IPS-20b (cell line): ENCODE results near the gene PITPNM1.
"Not testable (repeated sequence)": the region's sequence is repeated elsewhere in the genome, so short reads cannot be mapped to it uniquely, and the experiment has no call there.

Experiments
- H3K27ac ChIP-seq: one replicate; pipeline ENCODE4 v1.5.1; 2013; ENCODE audit warnings: low read length
- H3K27me3 ChIP-seq: 2 replicates; pipeline ENCODE4 v1.6.1; 2013; ENCODE audit warnings: mild to moderate bottlenecking, low read length, inconsistent platforms; ENCODE audit not compliant: insufficient read depth
- H3K36me3 ChIP-seq: 2 replicates; pipeline ENCODE4 v1.6.1; 2013; ENCODE audit warnings: low read depth, mild to moderate bottlenecking, inconsistent platforms, low read length, moderate library complexity; ENCODE audit not compliant: insufficient read depth
- H3K4me1 ChIP-seq: 2 replicates; pipeline ENCODE4 v1.6.1; 2013; ENCODE audit warnings: mild to moderate bottlenecking, control low read depth, inconsistent platforms, low read length, moderate library complexity; ENCODE audit not compliant: insufficient read depth
- H3K4me3 ChIP-seq: 2 replicates; pipeline ENCODE4 v1.5.1; 2013; ENCODE audit warnings: mild to moderate bottlenecking, low read length, inconsistent platforms
- H3K9ac ChIP-seq: 2 replicates; pipeline ENCODE4 v1.6.1; 2013; ENCODE audit warnings: low read depth, mild to moderate bottlenecking, inconsistent platforms, low read length, moderate library complexity
- H3K9me3 ChIP-seq: 2 replicates; pipeline ENCODE4 v1.6.1; 2013; ENCODE audit warnings: mild to moderate bottlenecking, low read depth, low read length, inconsistent platforms; ENCODE audit not compliant: insufficient read depth

PITPNM1 gene

DNA sequence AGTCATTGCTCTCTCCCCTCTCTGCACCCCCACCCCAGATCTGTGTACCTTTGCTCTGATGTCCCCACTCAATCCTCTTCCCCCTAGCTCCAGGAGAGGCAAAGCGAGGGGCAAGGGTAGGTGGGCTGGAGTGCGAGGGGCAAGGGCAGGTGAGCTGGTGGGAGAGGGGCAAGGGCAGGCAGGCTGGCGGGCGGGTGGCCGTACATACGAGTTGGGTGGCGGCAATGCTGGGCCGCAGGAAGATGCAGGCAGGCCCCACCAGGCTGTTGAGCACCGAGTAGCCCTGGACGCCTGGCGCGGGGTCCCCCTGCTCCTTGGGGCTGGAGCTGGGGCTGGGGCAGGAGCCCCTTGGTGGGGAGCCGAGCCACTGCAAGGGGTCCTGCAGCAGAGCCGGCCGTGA is 17.2 kb upstream of the PITPNM1 start:
- Histone ChIP-seq H3K27me3 (no peaks in the 10 kb centered on the region), H3K36me3 (no peaks in the 10 kb centered on the region), H3K4me1 (no peaks in the 10 kb centered on the region), H3K27ac (no peak overlapping the region), H3K9me3 (no peaks in the 10 kb centered on the region), H3K4me3 (no peak overlapping the region), H3K9ac (no peak overlapping the region)

DNA sequence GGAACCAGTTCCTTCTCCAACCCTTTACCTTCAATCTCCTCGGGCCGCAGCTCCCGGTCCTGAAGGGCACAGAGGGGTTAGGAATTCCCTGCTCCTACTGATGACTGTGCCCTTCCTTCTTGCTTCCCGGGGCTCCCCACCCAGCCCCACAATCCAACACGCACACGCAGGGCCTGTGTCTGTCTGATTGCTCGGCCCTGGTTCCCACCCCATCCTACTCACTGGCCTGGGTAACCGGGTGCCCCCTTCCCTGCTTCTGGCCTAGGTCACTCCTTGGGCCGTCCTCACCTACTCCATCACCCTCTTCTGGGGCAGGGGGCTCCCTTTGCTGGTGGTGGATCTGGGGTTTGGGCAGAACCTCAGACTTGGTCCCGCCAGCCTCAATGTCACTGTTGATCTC is 16.8 kb upstream of the PITPNM1 start:
- Histone ChIP-seq H3K9ac (no peak overlapping the region), H3K27ac (no peak overlapping the region), H3K9me3 (no peaks in the 10 kb centered on the region), H3K27me3 (no peaks in the 10 kb centered on the region), H3K36me3 (no peaks in the 10 kb centered on the region), H3K4me1 (no peaks in the 10 kb centered on the region), H3K4me3 (no peak overlapping the region)

DNA sequence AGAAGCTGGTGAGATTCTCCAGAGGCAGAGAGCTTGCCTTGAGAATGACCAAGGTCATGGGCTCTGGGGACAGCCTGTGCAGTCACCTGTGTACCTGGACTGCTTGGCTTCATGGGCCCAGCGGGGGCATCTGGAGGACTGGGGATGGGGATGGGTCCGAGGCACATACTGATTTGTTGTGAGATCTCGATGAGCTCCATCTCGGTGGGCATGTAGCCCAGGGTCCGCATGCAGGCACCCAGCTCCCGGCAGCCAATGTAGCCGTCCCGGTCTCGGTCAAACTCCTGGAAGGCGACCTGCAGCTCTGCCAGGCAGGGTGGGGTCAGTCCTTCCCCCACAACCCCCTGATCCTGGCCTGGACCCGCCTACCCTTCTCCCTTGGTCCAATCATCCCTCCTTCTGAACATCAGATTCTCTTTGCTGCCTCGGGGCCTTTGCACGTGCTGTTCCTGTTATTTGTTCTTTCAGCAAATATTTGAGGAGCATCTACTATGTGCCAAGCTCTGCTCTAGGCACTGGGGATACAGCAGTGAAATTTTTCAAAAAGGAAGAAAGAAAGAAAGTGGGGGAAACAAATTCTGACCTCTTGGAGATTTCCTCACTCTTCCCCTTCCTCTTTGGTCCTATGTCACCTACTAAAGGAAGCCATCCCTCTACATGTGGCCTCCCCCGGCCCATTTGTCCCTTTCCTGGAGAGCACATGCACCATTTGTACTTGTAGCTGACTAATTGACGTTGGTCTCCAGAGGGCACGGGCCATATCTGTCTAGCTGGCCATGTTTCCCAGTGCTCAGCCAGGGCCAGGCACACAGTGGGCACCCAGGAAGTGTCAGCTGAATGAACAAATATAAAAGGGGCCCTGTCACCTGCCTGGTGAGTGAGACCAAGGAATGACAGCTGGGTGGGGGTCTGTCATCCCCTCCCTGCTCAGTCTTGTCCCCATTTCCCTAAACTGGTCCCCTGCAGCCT is 16.0 kb upstream of the PITPNM1 start:
- Histone ChIP-seq H3K9me3 (no peaks in the 10 kb centered on the region), H3K36me3 (no peaks in the 10 kb centered on the region), H3K4me1 (no peaks in the 10 kb centered on the region), H3K9ac (no peak overlapping the region), H3K27ac (no peak overlapping the region), H3K27me3 (no peaks in the 10 kb centered on the region), H3K4me3 (no peak overlapping the region)

DNA sequence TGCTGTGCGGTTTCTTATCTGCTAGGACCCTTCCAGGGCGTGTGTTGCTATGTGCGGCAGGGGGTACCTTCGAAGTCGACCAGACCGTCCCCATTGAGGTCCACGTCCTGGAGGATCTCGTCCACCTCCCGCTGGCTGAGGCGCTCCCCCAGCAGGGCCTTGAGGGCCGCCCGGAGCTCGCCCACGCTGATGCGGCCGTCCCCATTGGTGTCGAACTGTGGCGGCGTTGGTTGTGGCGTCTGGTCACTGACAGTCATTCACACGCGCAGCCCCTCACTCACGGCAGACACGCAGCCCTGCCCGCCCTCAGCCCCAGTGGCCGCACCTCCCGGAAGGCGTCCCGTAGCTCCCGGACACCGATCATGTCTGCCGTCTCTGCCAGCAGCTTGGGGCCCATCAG is 14.6 kb upstream of the PITPNM1 start:
- H3K36me3 ChIP-seq = no peaks in the 10 kb centered on the region
- H3K4me3 ChIP-seq = no peak overlapping the region
- no peaks in the 10 kb centered on the region for H3K9me3 ChIP-seq
- no peak overlapping the region for H3K9ac ChIP-seq
- H3K4me1 ChIP-seq = no peaks in the 10 kb centered on the region
- no peaks in the 10 kb centered on the region for H3K27me3 ChIP-seq
- no peak overlapping the region for H3K27ac ChIP-seq

DNA sequence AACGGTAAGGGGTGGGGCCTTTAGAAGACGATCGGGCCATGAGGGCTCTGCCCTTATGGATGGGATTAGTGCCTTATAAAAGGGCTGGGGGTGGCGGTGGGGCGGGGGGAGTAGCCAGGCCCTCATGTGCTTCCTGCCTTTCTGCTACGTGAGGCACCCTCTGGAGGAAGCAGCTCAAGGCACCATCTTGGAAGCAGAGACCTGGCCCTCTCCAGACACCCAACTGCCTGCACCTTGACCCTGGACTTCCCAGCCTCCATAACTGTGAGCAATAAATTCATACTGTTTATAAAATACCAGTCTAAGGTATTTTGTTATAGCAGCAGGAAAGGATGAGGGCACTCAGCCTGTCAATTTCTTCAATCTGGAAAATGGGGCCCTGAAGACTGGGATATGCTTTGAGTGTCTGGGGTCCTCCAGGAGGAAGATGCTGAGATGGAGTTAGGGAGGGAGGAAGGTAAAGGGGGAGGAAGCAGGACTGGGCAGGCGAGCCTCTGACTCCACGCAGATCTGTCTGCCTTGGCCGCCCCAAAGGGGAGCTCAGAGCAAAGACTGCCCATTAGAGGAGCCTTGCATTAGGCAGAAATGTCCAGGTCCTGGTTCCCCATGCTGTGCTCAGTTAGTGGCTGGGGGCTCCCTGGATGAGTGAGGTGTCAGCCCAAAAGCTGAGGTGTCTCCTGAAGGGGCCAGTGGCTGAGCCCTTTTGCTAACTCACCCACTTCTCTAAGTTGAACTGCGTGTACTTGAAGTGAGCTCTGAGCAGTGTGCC is 12.8 kb upstream of the PITPNM1 start:
- H3K4me3 ChIP-seq = no peak overlapping the region
- H3K27ac ChIP-seq = no peak overlapping the region
- H3K9me3 ChIP-seq = no peaks in the 10 kb centered on the region

DNA sequence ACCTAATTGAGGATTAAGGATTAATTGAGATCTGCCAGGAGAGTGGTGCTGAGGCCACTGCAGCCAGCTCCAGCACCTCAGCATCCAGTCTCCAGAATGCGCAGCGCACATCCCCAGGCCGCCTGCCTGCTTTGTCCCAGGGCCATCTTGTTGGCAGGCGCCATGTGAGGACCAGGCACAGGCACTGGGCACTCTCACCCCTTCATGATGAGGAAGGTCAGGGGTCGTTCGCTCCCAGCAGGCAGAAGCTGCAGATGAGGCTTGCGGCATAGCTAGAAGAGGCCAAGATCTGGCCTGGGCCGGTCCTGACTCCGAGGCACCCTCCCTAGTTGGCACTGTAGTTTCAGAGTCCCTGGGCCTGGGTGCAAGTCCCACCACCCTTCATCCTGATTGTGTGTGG is 11.6 kb upstream of the PITPNM1 start:
- no peaks in the 10 kb centered on the region for H3K36me3 ChIP-seq
- no peak overlapping the region for H3K4me3 ChIP-seq
- no peaks in the 10 kb centered on the region for H3K4me1 ChIP-seq
- peaks cover 9% of the 10 kb centered on the region; the same call in 1 of the 2 replicates for H3K27me3 ChIP-seq
- no peaks in the 10 kb centered on the region for H3K9me3 ChIP-seq
- H3K27ac ChIP-seq = no peak overlapping the region
- H3K9ac ChIP-seq = no peak overlapping the region

More for the DNA sequence above, 12.8 kb upstream of the PITPNM1 start:
- H3K4me1 ChIP-seq = no peaks in the 10 kb centered on the region
- H3K36me3 ChIP-seq = no peaks in the 10 kb centered on the region
- peaks cover 6% of the 10 kb centered on the region; the same call in 1 of the 2 replicates for H3K27me3 ChIP-seq
- H3K9ac ChIP-seq = no peak overlapping the region

DNA sequence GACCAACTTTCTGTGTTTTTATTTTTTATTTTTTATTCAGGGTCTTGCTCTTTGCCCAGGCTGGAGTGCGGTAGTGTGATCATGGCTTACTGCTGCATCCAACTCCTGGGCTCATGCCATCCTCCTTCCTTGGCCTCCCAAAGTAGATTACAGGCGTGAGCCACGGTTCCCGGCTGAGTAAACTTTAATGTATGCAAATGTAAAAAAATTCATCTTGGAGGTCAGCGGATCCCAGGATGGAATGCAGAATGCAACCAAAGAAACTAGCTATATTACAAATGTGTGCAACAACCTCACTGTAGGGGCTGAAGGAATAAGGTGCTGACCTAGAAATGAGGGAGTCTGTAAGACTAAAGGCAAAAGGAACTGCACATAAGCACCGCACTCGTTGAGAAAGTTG is 9.0 kb upstream of the PITPNM1 start:
- Histone ChIP-seq H3K4me1 (no peaks in the 10 kb centered on the region), H3K36me3 (no peaks in the 10 kb centered on the region), H3K4me3 (no peak overlapping the region), H3K9ac (no peak overlapping the region), H3K27me3 (peaks cover 9% of the 10 kb centered on the region; the same call in 1 of the 2 replicates), H3K9me3 (no peaks in the 10 kb centered on the region), H3K27ac (no peak overlapping the region)

DNA sequence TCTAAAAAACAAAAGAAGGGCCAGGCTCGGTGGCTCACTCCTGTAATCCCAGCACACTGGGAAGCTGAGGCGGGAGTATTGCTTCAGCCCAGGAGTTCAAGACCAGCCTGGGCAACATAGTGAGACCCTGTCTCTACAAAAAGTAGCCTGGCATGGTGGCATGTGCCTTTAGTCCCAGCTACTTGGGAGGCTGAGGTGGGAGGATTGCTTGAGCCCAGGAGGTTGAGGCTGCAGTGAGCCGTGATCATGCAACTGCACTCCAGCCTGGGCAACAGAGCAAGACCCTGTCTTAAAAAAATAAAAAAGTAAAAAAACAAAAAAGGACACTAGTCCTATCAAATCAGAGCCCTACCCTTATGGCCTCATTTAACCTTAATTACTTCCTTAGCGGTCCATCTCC is 6.4 kb upstream of the PITPNM1 start:
- not testable (repeated sequence) for H3K27me3 ChIP-seq, H3K9me3 ChIP-seq, H3K27ac ChIP-seq, H3K36me3 ChIP-seq, H3K4me3 ChIP-seq, H3K9ac ChIP-seq, H3K4me1 ChIP-seq

DNA sequence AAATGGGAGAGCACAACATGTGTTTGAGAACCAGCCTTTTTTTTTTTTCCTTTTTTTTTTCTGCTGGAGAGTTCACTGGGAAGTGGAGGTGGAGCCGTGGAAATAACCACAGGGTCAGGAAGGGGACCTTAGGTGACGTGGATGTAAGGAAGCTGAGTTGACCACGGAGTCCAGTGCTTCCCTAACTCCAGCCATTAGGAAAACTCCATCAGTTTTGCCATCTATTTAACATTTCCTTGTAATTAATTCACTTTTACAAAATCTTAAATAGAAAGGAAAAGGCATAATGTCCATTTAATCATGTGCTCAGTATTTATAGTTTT is 4.8 kb upstream of the PITPNM1 start:
- H3K4me1 ChIP-seq = peaks cover 5% of the 10 kb centered on the region; the same call in 1 of the 2 replicates
- peaks cover 9% of the 10 kb centered on the region; the same call in 1 of the 2 replicates for H3K27me3 ChIP-seq
- H3K36me3 ChIP-seq = 0 out of 2 replicates have a peak, but pooled peaks cover 3% of the 10 kb centered on the region
- H3K9ac ChIP-seq = no peak overlapping the region
- H3K27ac ChIP-seq = no peak overlapping the region
- H3K4me3 ChIP-seq = no peak overlapping the region
- no peaks in the 10 kb centered on the region for H3K9me3 ChIP-seq

DNA sequence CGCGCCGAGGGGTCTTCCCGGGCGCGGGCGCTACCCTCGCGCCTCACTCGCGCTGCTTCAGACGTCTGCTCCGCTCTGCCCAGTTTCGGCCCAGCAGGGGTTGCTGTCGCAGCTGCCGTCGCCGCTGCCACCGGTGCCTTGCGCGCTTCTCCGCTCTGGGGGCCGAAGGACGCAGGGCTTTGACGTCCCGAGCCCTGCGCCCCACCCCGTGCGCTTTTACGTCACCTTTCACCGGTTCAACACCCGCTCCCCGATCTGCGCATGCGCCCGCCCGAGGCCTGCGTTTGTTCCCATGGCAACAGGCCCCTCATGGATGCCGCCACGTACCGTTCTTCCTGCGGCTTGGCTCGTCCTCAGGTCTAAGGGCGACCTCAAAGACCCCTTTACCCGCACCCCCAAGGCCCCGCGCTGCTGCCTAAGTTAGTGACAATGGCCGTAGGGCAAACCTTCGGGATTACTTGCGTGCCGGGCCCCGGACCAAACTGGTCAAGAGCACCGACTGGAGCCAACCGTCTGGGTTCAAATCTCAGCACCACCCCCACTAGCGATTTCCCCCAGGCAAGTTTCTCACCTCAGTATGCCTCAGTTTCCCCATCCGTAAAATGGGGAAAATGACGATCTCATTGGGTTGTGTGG is 3.4 kb upstream of the PITPNM1 start:
- H3K27ac ChIP-seq = peak overlapping the region; percentile 90
- peaks cover 5% of the 10 kb centered on the region; the same call in 1 of the 2 replicates for H3K4me1 ChIP-seq
- no peaks in the 10 kb centered on the region for H3K9me3 ChIP-seq
- H3K36me3 ChIP-seq = 0 out of 2 replicates have a peak, but pooled peaks cover 3% of the 10 kb centered on the region
- H3K9ac ChIP-seq = peak overlapping the region; percentile 86; the same call in 1 of the 2 replicates
- H3K27me3 ChIP-seq = peaks cover 7% of the 10 kb centered on the region; the same call in 1 of the 2 replicates
- peak overlapping the region; percentile 91 for H3K4me3 ChIP-seq

DNA sequence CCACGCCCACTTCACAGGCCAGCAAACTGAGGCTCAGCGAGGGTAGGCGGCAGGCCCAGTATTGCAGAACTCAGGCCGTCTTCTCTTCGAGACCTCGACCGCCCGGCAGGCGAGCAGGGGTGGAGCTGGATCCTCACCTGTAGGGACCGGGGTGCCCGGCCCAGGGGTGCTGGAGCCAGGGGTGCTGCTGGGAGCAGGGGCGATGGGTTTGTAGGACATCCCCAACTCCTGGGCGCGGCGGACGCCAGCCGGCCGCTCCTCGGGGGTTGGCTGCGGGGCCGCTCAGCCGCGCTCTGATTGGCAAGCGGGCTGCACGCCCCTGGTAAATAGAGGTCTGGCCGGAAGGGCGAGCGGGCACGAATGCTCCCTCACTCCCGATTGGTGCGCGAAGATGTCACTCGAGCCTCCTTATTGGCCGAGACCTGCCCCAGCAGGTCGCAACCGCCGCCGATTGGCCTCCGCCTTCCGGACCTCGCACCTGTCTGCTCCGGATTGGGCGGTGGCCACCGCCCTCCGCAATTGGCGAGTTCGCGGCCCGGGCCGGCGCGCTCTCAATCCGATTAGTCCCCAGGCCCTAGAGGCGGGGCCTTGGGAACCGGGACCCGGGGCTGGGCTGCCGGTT is 2.8 kb upstream of the PITPNM1 start, which contains the start of gene CDK2AP2:
Gene CDK2AP2, minus strand, starts transcription at position 299 of the 622 bp plus-strand sequence. Its CDS starts 80 bp downstream, at position 219.
- Histone ChIP-seq H3K9me3 (no peaks in the 10 kb centered on the region), H3K27me3 (peaks cover 14% of the 10 kb centered on the region), H3K4me3 (peak within 1 kb of the TSS; percentile 91), H3K36me3 (0 out of 2 replicates have a peak, but pooled peaks cover 3% of the 10 kb centered on the region), H3K27ac (peak within 1 kb of the TSS; percentile 90), H3K4me1 (peaks cover 5% of the 10 kb centered on the region; the same call in 1 of the 2 replicates), H3K9ac (peak within 1 kb of the TSS; percentile 86; the same call in 1 of the 2 replicates)
